Smooth muscle cell (in vitro differentiated cells): ENCODE measurements around the gene FAM151B. TPM values are rescaled to one million over a fixed set of nuclear protein-coding genes. Genes with fewer than 3 reads are reported as not detected.

Source experiments
- DNase-seq: peaks from one replicate; lab custom pipeline; 2025; ENCODE audit not compliant: unreplicated experiment; lab: John Stamatoyannopoulos, UW
- H2AFZ ChIP-seq: fragments of 200-600 bp; sonication (generic); 2 replicates; pipeline ENCODE4 v1.6.0; 2016; ENCODE audit warnings: antibody characterized with exemption, low read depth, mild to moderate bottlenecking
- H3F3A ChIP-seq: fragments of 200-600 bp; sonication (generic); 2 replicates; pipeline ENCODE4 v1.6.0; 2017; ENCODE audit warnings: antibody characterized with exemption, low read depth
- H3K27ac ChIP-seq: fragments of 200-600 bp; sonication (generic); 2 replicates; pipeline ENCODE4 v1.5.1; 2016; ENCODE audit warnings: low read depth, mild to moderate bottlenecking
- H3K27me3 ChIP-seq: fragments of 200-600 bp; sonication (generic); 2 replicates; pipeline ENCODE4 v1.6.1; 2016; ENCODE audit warnings: low read depth, mild to moderate bottlenecking
- H3K36me3 ChIP-seq: fragments of 200-600 bp; sonication (generic); 2 replicates; pipeline ENCODE4 v1.5.1; 2016; ENCODE audit warnings: low read depth
- H3K4me1 ChIP-seq: fragments of 200-600 bp; sonication (generic); 2 replicates; pipeline ENCODE4 v1.5.1; 2016; ENCODE audit warnings: low read depth
- H3K4me2 ChIP-seq: fragments of 200-600 bp; sonication (generic); 2 replicates; pipeline ENCODE4 v1.6.0; 2016; ENCODE audit warnings: mild to moderate bottlenecking
- H3K4me3 ChIP-seq: fragments of 200-600 bp; sonication (generic); 2 replicates; pipeline ENCODE4 v1.5.1; 2016; ENCODE audit warnings: mild to moderate bottlenecking
- H3K79me2 ChIP-seq: fragments of 200-600 bp; sonication (generic); 2 replicates; pipeline ENCODE4 v1.6.0; 2016; ENCODE audit warnings: low read depth, mild to moderate bottlenecking
- H3K9ac ChIP-seq: fragments of 200-600 bp; sonication (generic); 2 replicates; pipeline ENCODE4 v1.6.0; 2016; ENCODE audit warnings: low read depth
- H3K9me3 ChIP-seq: fragments of 200-600 bp; sonication (generic); replicated peaks from 2 replicates; pipeline ENCODE4 v1.5.1; 2016; ENCODE audit warnings: low read depth
- H4K20me1 ChIP-seq: fragments of 200-600 bp; sonication (generic); 2 replicates; pipeline ENCODE4 v1.6.0; 2016; ENCODE audit warnings: low read depth
- CTCF ChIP-seq: fragments of 200-600 bp; sonication (generic); IDR thresholded peaks from 2 replicates; pipeline ENCODE4 v1.5.1; 2017; ENCODE audit warnings: borderline replicate concordance, mild to moderate bottlenecking, antibody characterized with exemption; ENCODE audit not compliant: insufficient read depth, poor library complexity, severe bottlenecking
- WGBS: methylation state at CpG from one replicate; pipeline ENCODE4 v1.1.7; 2016; ENCODE audit warnings: low lambda C conversion rate; 5-methylcytosine and 5-hydroxymethylcytosine counted together
- polyA plus RNA-seq: library from polyadenylated mRNA; unstranded; fragments of >200 nt; fragmentation: Nextera tagmentation; extraction: Ambion mirVana; gene quantifications from 2 replicates; pipeline ENCODE4 v1.2.1, GENCODE V29; 2016
- total RNA-seq: library from RNA; depleted of rRNA; stranded (reverse); fragments of >200 nt; gene quantifications from 2 replicates; pipeline ENCODE4 v1.2.3, GENCODE V29; 2014

The FAM151B gene
- total and polyA plus RNA-seq, 2 experiments from 2014 or later: 3.7 to 6.2 TPM

- H3K36me3 ChIP-seq: no peaks in the 10 kb centered on the region
- H4K20me1 ChIP-seq: no peaks in the 10 kb centered on the region
- no peak for TF ChIP-seq CTCF
- H3F3A ChIP-seq: no peaks in the 10 kb centered on the region
- H3K9ac ChIP-seq: no peak overlapping the region
- no peak overlapping the region for H2AFZ ChIP-seq
- no peaks in the 10 kb centered on the region for H3K9me3 ChIP-seq
- H3K27ac ChIP-seq: no peak overlapping the region
- H3K27me3 ChIP-seq: no peaks in the 10 kb centered on the region
- no peak for DNase-seq
- no peak overlapping the region for H3K4me2 ChIP-seq
- no peaks in the 10 kb centered on the region for H3K4me1 ChIP-seq
- WGBS: 93% methylated on average over 1 of the region's 1 CpG
- H3K4me3 ChIP-seq: no peak overlapping the region
- H3K79me2 ChIP-seq: no peaks in the 10 kb centered on the region
These were observed 52.8 kb downstream of the FAM151B start for GRCh38 chr5:80540691-80541090.

- H2AFZ ChIP-seq: no peak overlapping the region
- WGBS: 80% methylated on average over 3 of the region's 3 CpGs
- no peaks in the 10 kb centered on the region for H3F3A ChIP-seq
- H3K9me3 ChIP-seq: no peaks in the 10 kb centered on the region
- no peak overlapping the region for H3K4me2 ChIP-seq
- H3K27ac ChIP-seq: no peak overlapping the region
- DNase-seq: no peak
- H3K79me2 ChIP-seq: no peaks in the 10 kb centered on the region
- no peaks in the 10 kb centered on the region for H3K27me3 ChIP-seq
- no peaks in the 10 kb centered on the region for H4K20me1 ChIP-seq
- H3K4me3 ChIP-seq: no peak overlapping the region
- no peak for TF ChIP-seq CTCF
- H3K4me1 ChIP-seq: no peaks in the 10 kb centered on the region
- no peak overlapping the region for H3K9ac ChIP-seq
- H3K36me3 ChIP-seq: no peaks in the 10 kb centered on the region
These were observed 53.5 kb downstream of the FAM151B start for GRCh38 chr5:80541392-80541791.

- H3K79me2 ChIP-seq: no peaks in the 10 kb centered on the region
- no peak overlapping the region for H3K4me2 ChIP-seq
- no peaks in the 10 kb centered on the region for H3K36me3 ChIP-seq
- DNase-seq: no peak
- no peaks in the 10 kb centered on the region for H4K20me1 ChIP-seq
- H3K27ac ChIP-seq: no peak overlapping the region
- H3K9me3 ChIP-seq: no peaks in the 10 kb centered on the region
- H3K9ac ChIP-seq: no peak overlapping the region
- peaks cover 10% of the 10 kb centered on the region for H3K27me3 ChIP-seq
- H3K4me3 ChIP-seq: no peak overlapping the region
- no peaks in the 10 kb centered on the region for H3K4me1 ChIP-seq
- no peak for TF ChIP-seq CTCF
- H3F3A ChIP-seq: no peaks in the 10 kb centered on the region
- WGBS: 61% methylated on average over 4 of the region's 4 CpGs
- H2AFZ ChIP-seq: no peak overlapping the region
These were observed 66.7 kb downstream of the FAM151B start for GRCh38 chr5:80554646-80555045.

- Histone ChIP-seq H3K9ac (no peak overlapping the region), H3K4me2 (no peak overlapping the region), H3K27ac (no peak overlapping the region), H3K79me2 (no peaks in the 10 kb centered on the region), H3K4me3 (no peak overlapping the region), H3K36me3 (no peaks in the 10 kb centered on the region), H2AFZ (no peak overlapping the region), H3K27me3 (peaks cover 14% of the 10 kb centered on the region), H3K9me3 (no peaks in the 10 kb centered on the region), H3K4me1 (no peaks in the 10 kb centered on the region), H3F3A (no peaks in the 10 kb centered on the region), H4K20me1 (no peaks in the 10 kb centered on the region)
- DNase-seq: no peak
- TF ChIP-seq CTCF: no peak
- 89% methylated on average over 4 of the region's 4 CpGs for WGBS
These were observed 67.2 kb downstream of the FAM151B start for GRCh38 chr5:80555099-80555498.
